ENCODE measurements around the gene P4HA1. TPM values are rescaled to one million over a fixed set of nuclear protein-coding genes. Genes with fewer than 3 reads are reported as not detected.
A peak's percentile ranks its signal among the peaks of the same experiment; 100 is the strongest.

P4HA1 gene
- polyA plus RNA-seq (2013, experiment 1 of 4) = 38.1 TPM
- polyA plus RNA-seq (2013, experiment 2 of 4) = 31.6 TPM
- polyA plus RNA-seq (2013, experiment 3 of 4) = 34.6 TPM
- 34.8 TPM for polyA plus RNA-seq (2013, experiment 4 of 4)

GRCh38 chr10:73096449-73097304 is at the start of gene P4HA1:
TSS of gene P4HA1 (minus strand) at chr10:73096866. CDS start at chr10:73074883, 21,983 bp downstream.
- peak within 1 kb of the TSS; percentile 70 for H3K27ac ChIP-seq (ENCODE audit: insufficient read depth, low read depth, low read length, poor library complexity, severe bottlenecking)
- WGBS, 2 experiments = 1% methylated on average over 75 of the region's 75 CpGs

GRCh38 chr10:73141603-73142002 is 44.9 kb upstream of the P4HA1 start:
- peaks cover 34% of the 10 kb centered on the region for H3K36me3 ChIP-seq (ENCODE audit: control insufficient read depth, insufficient read depth, low read length)
- H3K4me1 ChIP-seq (ENCODE audit: control insufficient read depth, insufficient read depth, low read length) = no peaks in the 10 kb centered on the region
- 93 to 99% methylated on average over 2 to 3 of the region's 3 CpGs for WGBS, 2 experiments
- H3K4me3 ChIP-seq (ENCODE audit: insufficient read depth, low read depth, low read length) = no peak overlapping the region
- H3K27ac ChIP-seq (ENCODE audit: insufficient read depth, low read depth, low read length, poor library complexity, severe bottlenecking) = no peak overlapping the region
- H3K27me3 ChIP-seq (ENCODE audit: control insufficient read depth, insufficient read depth, low read length, poor library complexity, severe bottlenecking) = no peaks in the 10 kb centered on the region
- H3K9me3 ChIP-seq (ENCODE audit: control insufficient read depth, low read length) = no peaks in the 10 kb centered on the region

More at GRCh38 chr10:73096449-73097304, at the start of gene P4HA1:
- no peaks in the 10 kb centered on the region for H3K27me3 ChIP-seq (ENCODE audit: control insufficient read depth, insufficient read depth, low read length, poor library complexity, severe bottlenecking)
- no peaks in the 10 kb centered on the region for H3K9me3 ChIP-seq (ENCODE audit: control insufficient read depth, low read length)
- H3K4me1 ChIP-seq (ENCODE audit: control insufficient read depth, insufficient read depth, low read length) = peaks cover 12% of the 10 kb centered on the region
- no peaks in the 10 kb centered on the region for H3K36me3 ChIP-seq (ENCODE audit: control insufficient read depth, insufficient read depth, low read length)
- peak within 1 kb of the TSS; percentile 88 for H3K4me3 ChIP-seq (ENCODE audit: insufficient read depth, low read depth, low read length)

GRCh38 chr10:73139251-73139650 is 42.6 kb upstream of the P4HA1 start:
- Histone ChIP-seq H3K9me3 (ENCODE audit: control insufficient read depth, low read length) (no peaks in the 10 kb centered on the region), H3K27me3 (ENCODE audit: control insufficient read depth, insufficient read depth, low read length, poor library complexity, severe bottlenecking) (no peaks in the 10 kb centered on the region), H3K4me1 (ENCODE audit: control insufficient read depth, insufficient read depth, low read length) (no peaks in the 10 kb centered on the region), H3K36me3 (ENCODE audit: control insufficient read depth, insufficient read depth, low read length) (peaks cover 42% of the 10 kb centered on the region), H3K27ac (ENCODE audit: insufficient read depth, low read depth, low read length, poor library complexity, severe bottlenecking) (no peak overlapping the region), H3K4me3 (ENCODE audit: insufficient read depth, low read depth, low read length) (no peak overlapping the region)
- WGBS, 2 experiments = 97% methylated on average over 2 of the region's 2 CpGs

- Histone ChIP-seq H3K4me1 (ENCODE audit: control insufficient read depth, insufficient read depth, low read length) (no peaks in the 10 kb centered on the region), H3K9me3 (ENCODE audit: control insufficient read depth, low read length) (no peaks in the 10 kb centered on the region), H3K4me3 (ENCODE audit: insufficient read depth, low read depth, low read length) (no peak overlapping the region), H3K27me3 (ENCODE audit: control insufficient read depth, insufficient read depth, low read length, poor library complexity, severe bottlenecking) (no peaks in the 10 kb centered on the region), H3K27ac (ENCODE audit: insufficient read depth, low read depth, low read length, poor library complexity, severe bottlenecking) (no peak overlapping the region), H3K36me3 (ENCODE audit: control insufficient read depth, insufficient read depth, low read length) (peaks cover 45% of the 10 kb centered on the region)
- WGBS, 2 experiments = 98 to 100% methylated on average over 2 of the region's 2 CpGs
Observed at GRCh38 chr10:73136627-73137026, 40.0 kb upstream of the P4HA1 start.

GRCh38 chr10:73134727-73135126 is 38.1 kb upstream of the P4HA1 start:
- no peaks in the 10 kb centered on the region for H3K27me3 ChIP-seq (ENCODE audit: control insufficient read depth, insufficient read depth, low read length, poor library complexity, severe bottlenecking)
- WGBS, 2 experiments = 96 to 100% methylated on average over 2 to 3 of the region's 3 CpGs
- no peak overlapping the region for H3K4me3 ChIP-seq (ENCODE audit: insufficient read depth, low read depth, low read length)
- H3K4me1 ChIP-seq (ENCODE audit: control insufficient read depth, insufficient read depth, low read length) = no peaks in the 10 kb centered on the region
- H3K9me3 ChIP-seq (ENCODE audit: control insufficient read depth, low read length) = no peaks in the 10 kb centered on the region
- peaks cover 49% of the 10 kb centered on the region for H3K36me3 ChIP-seq (ENCODE audit: control insufficient read depth, insufficient read depth, low read length)
- no peak overlapping the region for H3K27ac ChIP-seq (ENCODE audit: insufficient read depth, low read depth, low read length, poor library complexity, severe bottlenecking)

GRCh38 chr10:73131913-73132686 is 35.4 kb upstream of the P4HA1 start:
- WGBS, 2 experiments = 97% methylated on average over 2 of the region's 2 CpGs
- H3K27me3 ChIP-seq (ENCODE audit: control insufficient read depth, insufficient read depth, low read length, poor library complexity, severe bottlenecking) = no peaks in the 10 kb centered on the region
- H3K27ac ChIP-seq (ENCODE audit: insufficient read depth, low read depth, low read length, poor library complexity, severe bottlenecking) = no peak overlapping the region
- peaks cover 29% of the 10 kb centered on the region for H3K36me3 ChIP-seq (ENCODE audit: control insufficient read depth, insufficient read depth, low read length)
- H3K4me3 ChIP-seq (ENCODE audit: insufficient read depth, low read depth, low read length) = no peak overlapping the region
- H3K4me1 ChIP-seq (ENCODE audit: control insufficient read depth, insufficient read depth, low read length) = no peaks in the 10 kb centered on the region
- no peaks in the 10 kb centered on the region for H3K9me3 ChIP-seq (ENCODE audit: control insufficient read depth, low read length)

GRCh38 chr10:73131301-73131700 is 34.6 kb upstream of the P4HA1 start:
- Histone ChIP-seq H3K9me3 (ENCODE audit: control insufficient read depth, low read length) (no peaks in the 10 kb centered on the region), H3K27me3 (ENCODE audit: control insufficient read depth, insufficient read depth, low read length, poor library complexity, severe bottlenecking) (no peaks in the 10 kb centered on the region), H3K4me3 (ENCODE audit: insufficient read depth, low read depth, low read length) (no peak overlapping the region), H3K36me3 (ENCODE audit: control insufficient read depth, insufficient read depth, low read length) (peaks cover 25% of the 10 kb centered on the region), H3K4me1 (ENCODE audit: control insufficient read depth, insufficient read depth, low read length) (no peaks in the 10 kb centered on the region), H3K27ac (ENCODE audit: insufficient read depth, low read depth, low read length, poor library complexity, severe bottlenecking) (no peak overlapping the region)
- WGBS, 2 experiments = 94 to 95% methylated on average over 2 of the region's 2 CpGs

- 96 to 97% methylated on average over 2 of the region's 2 CpGs for WGBS, 2 experiments
- H3K36me3 ChIP-seq (ENCODE audit: control insufficient read depth, insufficient read depth, low read length) = peaks cover 8% of the 10 kb centered on the region
Observed at GRCh38 chr10:73126343-73126742, 29.7 kb upstream of the P4HA1 start.

GRCh38 chr10:73119952-73120351 is 23.3 kb upstream of the P4HA1 start:
- Histone ChIP-seq H3K4me3 (ENCODE audit: insufficient read depth, low read depth, low read length) (no peak overlapping the region), H3K27ac (ENCODE audit: insufficient read depth, low read depth, low read length, poor library complexity, severe bottlenecking) (no peak overlapping the region), H3K27me3 (ENCODE audit: control insufficient read depth, insufficient read depth, low read length, poor library complexity, severe bottlenecking) (no peaks in the 10 kb centered on the region), H3K9me3 (ENCODE audit: control insufficient read depth, low read length) (no peaks in the 10 kb centered on the region), H3K36me3 (ENCODE audit: control insufficient read depth, insufficient read depth, low read length) (no peaks in the 10 kb centered on the region), H3K4me1 (ENCODE audit: control insufficient read depth, insufficient read depth, low read length) (no peaks in the 10 kb centered on the region)
- WGBS, 2 experiments = 94 to 95% methylated on average over 4 of the region's 4 CpGs

More at GRCh38 chr10:73126343-73126742, 29.7 kb upstream of the P4HA1 start:
- no peak overlapping the region for H3K4me3 ChIP-seq (ENCODE audit: insufficient read depth, low read depth, low read length)
- H3K4me1 ChIP-seq (ENCODE audit: control insufficient read depth, insufficient read depth, low read length) = no peaks in the 10 kb centered on the region
- H3K27ac ChIP-seq (ENCODE audit: insufficient read depth, low read depth, low read length, poor library complexity, severe bottlenecking) = no peak overlapping the region
- no peaks in the 10 kb centered on the region for H3K27me3 ChIP-seq (ENCODE audit: control insufficient read depth, insufficient read depth, low read length, poor library complexity, severe bottlenecking)
- H3K9me3 ChIP-seq (ENCODE audit: control insufficient read depth, low read length) = no peaks in the 10 kb centered on the region

GRCh38 chr10:73119457-73119856 is 22.8 kb upstream of the P4HA1 start:
- H3K27ac ChIP-seq (ENCODE audit: insufficient read depth, low read depth, low read length, poor library complexity, severe bottlenecking) = no peak overlapping the region
- no peak overlapping the region for H3K4me3 ChIP-seq (ENCODE audit: insufficient read depth, low read depth, low read length)
- no peaks in the 10 kb centered on the region for H3K9me3 ChIP-seq (ENCODE audit: control insufficient read depth, low read length)
- no peaks in the 10 kb centered on the region for H3K4me1 ChIP-seq (ENCODE audit: control insufficient read depth, insufficient read depth, low read length)
- no peaks in the 10 kb centered on the region for H3K36me3 ChIP-seq (ENCODE audit: control insufficient read depth, insufficient read depth, low read length)
- 75 to 82% methylated on average over 1 of the region's 1 CpG for WGBS, 2 experiments
- no peaks in the 10 kb centered on the region for H3K27me3 ChIP-seq (ENCODE audit: control insufficient read depth, insufficient read depth, low read length, poor library complexity, severe bottlenecking)
